ENCODE results near the gene PARVG. TPM values are rescaled to one million over a fixed set of nuclear protein-coding genes. Genes with fewer than 3 reads are reported as not detected.

Gene PARVG
- total and polyA plus RNA-seq, 10 of the 15 experiments (the other 5 are each of a cell fraction or from before 2014, with no cell fraction given) = 6.3 to 123 (median 71.9) TPM

- no peaks in the 10 kb centered on the region for H4K20me1 ChIP-seq (ENCODE audit: control insufficient read depth, insufficient read depth)
- H3K4me2 ChIP-seq (ENCODE audit: control insufficient read depth, insufficient read depth) = no peak overlapping the region
- no peak for DNase-seq (ENCODE audit: low read depth, low spot score)
- no peaks in the 10 kb centered on the region for H3K9me3 ChIP-seq (replicated peaks; ENCODE audit: control insufficient read depth, insufficient read depth, low read length)
- no TSS peak for BruUV-seq (replicated peaks)
- H3K27me3 ChIP-seq (replicated peaks in 1 of 2; ENCODE audit: control insufficient read depth in 2 of 2, insufficient read depth in 2 of 2, low read length in 1 of 2) = no peaks in the 10 kb centered on the region
- H3K79me2 ChIP-seq (ENCODE audit: control insufficient read depth, insufficient read depth, low read length) = peaks cover 11% of the 10 kb centered on the region
- in situ Hi-C loops (cut with MboI) = no loop called here
- H3K27ac ChIP-seq (ENCODE audit: control insufficient read depth, insufficient read depth) = no peak overlapping the region
- 87% methylated on average over 10 of the region's 10 CpGs for WGBS (ENCODE audit: insufficient coverage, insufficient replicate concordance, low lambda C conversion rate, missing lambda C conversion rate)
- ATAC-seq = no peak
- no peak overlapping the region for H3K4me3 ChIP-seq
- TF ChIP-seq SUZ12 (IDR thresholded peaks at IDR 0.05; ENCODE audit: unreplicated experiment) (no peak), POU2F2 (IDR thresholded peaks at IDR 0.05; ENCODE audit: borderline replicate concordance, low read depth, low read length) (no peak), FOS (IDR thresholded peaks at IDR 0.05; ENCODE audit: borderline replicate concordance, extremely low read depth, insufficient read length) (no peak), SIX5 (IDR thresholded peaks at IDR 0.05; ENCODE audit: low read depth, low read length, severe bottlenecking) (no peak), RCOR1 (conservative IDR thresholded peaks at IDR 0.05; ENCODE audit: low read depth, low read length) (no peak)
- TF ChIP-seq, protein P1, sequence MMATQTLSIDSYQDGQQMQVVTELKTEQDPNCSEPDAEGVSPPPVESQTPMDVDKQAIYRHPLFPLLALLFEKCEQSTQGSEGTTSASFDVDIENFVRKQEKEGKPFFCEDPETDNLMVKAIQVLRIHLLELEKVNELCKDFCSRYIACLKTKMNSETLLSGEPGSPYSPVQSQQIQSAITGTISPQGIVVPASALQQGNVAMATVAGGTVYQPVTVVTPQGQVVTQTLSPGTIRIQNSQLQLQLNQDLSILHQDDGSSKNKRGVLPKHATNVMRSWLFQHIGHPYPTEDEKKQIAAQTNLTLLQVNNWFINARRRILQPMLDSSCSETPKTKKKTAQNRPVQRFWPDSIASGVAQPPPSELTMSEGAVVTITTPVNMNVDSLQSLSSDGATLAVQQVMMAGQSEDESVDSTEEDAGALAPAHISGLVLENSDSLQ (IDR thresholded peaks at IDR 0.05) = no peak
- TF ChIP-seq, protein P2, sequence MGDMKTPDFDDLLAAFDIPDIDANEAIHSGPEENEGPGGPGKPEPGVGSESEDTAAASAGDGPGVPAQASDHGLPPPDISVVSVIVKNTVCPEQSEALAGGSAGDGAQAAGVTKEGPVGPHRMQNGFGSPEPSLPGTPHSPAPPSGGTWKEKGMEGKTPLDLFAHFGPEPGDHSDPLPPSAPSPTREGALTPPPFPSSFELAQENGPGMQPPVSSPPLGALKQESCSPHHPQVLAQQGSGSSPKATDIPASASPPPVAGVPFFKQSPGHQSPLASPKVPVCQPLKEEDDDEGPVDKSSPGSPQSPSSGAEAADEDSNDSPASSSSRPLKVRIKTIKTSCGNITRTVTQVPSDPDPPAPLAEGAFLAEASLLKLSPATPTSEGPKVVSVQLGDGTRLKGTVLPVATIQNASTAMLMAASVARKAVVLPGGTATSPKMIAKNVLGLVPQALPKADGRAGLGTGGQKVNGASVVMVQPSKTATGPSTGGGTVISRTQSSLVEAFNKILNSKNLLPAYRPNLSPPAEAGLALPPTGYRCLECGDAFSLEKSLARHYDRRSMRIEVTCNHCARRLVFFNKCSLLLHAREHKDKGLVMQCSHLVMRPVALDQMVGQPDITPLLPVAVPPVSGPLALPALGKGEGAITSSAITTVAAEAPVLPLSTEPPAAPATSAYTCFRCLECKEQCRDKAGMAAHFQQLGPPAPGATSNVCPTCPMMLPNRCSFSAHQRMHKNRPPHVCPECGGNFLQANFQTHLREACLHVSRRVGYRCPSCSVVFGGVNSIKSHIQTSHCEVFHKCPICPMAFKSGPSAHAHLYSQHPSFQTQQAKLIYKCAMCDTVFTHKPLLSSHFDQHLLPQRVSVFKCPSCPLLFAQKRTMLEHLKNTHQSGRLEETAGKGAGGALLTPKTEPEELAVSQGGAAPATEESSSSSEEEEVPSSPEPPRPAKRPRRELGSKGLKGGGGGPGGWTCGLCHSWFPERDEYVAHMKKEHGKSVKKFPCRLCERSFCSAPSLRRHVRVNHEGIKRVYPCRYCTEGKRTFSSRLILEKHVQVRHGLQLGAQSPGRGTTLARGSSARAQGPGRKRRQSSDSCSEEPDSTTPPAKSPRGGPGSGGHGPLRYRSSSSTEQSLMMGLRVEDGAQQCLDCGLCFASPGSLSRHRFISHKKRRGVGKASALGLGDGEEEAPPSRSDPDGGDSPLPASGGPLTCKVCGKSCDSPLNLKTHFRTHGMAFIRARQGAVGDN (IDR thresholded peaks at IDR 0.05) = no peak
- TF ChIP-seq, protein P3, sequence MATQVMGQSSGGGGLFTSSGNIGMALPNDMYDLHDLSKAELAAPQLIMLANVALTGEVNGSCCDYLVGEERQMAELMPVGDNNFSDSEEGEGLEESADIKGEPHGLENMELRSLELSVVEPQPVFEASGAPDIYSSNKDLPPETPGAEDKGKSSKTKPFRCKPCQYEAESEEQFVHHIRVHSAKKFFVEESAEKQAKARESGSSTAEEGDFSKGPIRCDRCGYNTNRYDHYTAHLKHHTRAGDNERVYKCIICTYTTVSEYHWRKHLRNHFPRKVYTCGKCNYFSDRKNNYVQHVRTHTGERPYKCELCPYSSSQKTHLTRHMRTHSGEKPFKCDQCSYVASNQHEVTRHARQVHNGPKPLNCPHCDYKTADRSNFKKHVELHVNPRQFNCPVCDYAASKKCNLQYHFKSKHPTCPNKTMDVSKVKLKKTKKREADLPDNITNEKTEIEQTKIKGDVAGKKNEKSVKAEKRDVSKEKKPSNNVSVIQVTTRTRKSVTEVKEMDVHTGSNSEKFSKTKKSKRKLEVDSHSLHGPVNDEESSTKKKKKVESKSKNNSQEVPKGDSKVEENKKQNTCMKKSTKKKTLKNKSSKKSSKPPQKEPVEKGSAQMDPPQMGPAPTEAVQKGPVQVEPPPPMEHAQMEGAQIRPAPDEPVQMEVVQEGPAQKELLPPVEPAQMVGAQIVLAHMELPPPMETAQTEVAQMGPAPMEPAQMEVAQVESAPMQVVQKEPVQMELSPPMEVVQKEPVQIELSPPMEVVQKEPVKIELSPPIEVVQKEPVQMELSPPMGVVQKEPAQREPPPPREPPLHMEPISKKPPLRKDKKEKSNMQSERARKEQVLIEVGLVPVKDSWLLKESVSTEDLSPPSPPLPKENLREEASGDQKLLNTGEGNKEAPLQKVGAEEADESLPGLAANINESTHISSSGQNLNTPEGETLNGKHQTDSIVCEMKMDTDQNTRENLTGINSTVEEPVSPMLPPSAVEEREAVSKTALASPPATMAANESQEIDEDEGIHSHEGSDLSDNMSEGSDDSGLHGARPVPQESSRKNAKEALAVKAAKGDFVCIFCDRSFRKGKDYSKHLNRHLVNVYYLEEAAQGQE (IDR thresholded peaks at IDR 0.05; ENCODE audit: low read depth, low read length) = no peak
- TF ChIP-seq, protein P4, sequence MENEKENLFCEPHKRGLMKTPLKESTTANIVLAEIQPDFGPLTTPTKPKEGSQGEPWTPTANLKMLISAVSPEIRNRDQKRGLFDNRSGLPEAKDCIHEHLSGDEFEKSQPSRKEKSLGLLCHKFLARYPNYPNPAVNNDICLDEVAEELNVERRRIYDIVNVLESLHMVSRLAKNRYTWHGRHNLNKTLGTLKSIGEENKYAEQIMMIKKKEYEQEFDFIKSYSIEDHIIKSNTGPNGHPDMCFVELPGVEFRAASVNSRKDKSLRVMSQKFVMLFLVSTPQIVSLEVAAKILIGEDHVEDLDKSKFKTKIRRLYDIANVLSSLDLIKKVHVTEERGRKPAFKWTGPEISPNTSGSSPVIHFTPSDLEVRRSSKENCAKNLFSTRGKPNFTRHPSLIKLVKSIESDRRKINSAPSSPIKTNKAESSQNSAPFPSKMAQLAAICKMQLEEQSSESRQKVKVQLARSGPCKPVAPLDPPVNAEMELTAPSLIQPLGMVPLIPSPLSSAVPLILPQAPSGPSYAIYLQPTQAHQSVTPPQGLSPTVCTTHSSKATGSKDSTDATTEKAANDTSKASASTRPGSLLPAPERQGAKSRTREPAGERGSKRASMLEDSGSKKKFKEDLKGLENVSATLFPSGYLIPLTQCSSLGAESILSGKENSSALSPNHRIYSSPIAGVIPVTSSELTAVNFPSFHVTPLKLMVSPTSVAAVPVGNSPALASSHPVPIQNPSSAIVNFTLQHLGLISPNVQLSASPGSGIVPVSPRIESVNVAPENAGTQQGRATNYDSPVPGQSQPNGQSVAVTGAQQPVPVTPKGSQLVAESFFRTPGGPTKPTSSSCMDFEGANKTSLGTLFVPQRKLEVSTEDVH (IDR thresholded peaks at IDR 0.05; ENCODE audit: low read depth, partially characterized antibody) = no peak
- intact Hi-C loops (cut with micrococcal nuclease; ENCODE audit: unreplicated experiment) = no loop called here
- no peaks in the 10 kb centered on the region for H3K36me3 ChIP-seq (ENCODE audit: control insufficient read depth in 2 of 2, insufficient read depth in 2 of 2, low read length in 1 of 2)
- ChIA-PET RAD21 (ENCODE audit: unreplicated experiment) (interaction anchor here (0.9 to 2.6 kb wide), 5 partner anchors 94 to 378 kb away, joined by 3 to 13 read pairs (median 6); no protein-coding TSS in a partner anchor), SMC1A (ENCODE audit: uncharacterized antibody, unreplicated experiment) (interaction anchor here (0.6 to 3.3 kb wide), 3 partner anchors 93 to 185 kb away, joined by 3 to 20 read pairs (median 7); no protein-coding TSS in a partner anchor), CTCF (interaction anchor here (1.9 to 2.9 kb wide), 3 partner anchors 93 to 186 kb away, joined by 4 to 17 read pairs (median 12); no protein-coding TSS in a partner anchor), POLR2A (interaction anchor here (1.8 kb wide), 1 partner anchor 11 kb away, joined by 17 read pairs; no protein-coding TSS in a partner anchor)
- no peak for FAIRE-seq
- no peak overlapping the region for H3K9ac ChIP-seq (ENCODE audit: control insufficient read depth, insufficient read depth, low read length)
- H3K4me1 ChIP-seq (ENCODE audit: control insufficient read depth, insufficient read depth, low read length) = peaks cover 13% of the 10 kb centered on the region
- H2AFZ ChIP-seq (ENCODE audit: control insufficient read depth, low read depth, low read length) = no peak overlapping the region
These were observed 1.3 kb upstream of the PARVG start for GRCh38 chr22:44179196-44179988.

Measured in GM12878 (cell line).